ENCODE data around the gene ATP5F1E.

The ATP5F1E gene

GRCh38 chr20:59071216-59071615 is 39.1 kb upstream of the ATP5F1E start:
- no peak for TF ChIP-seq CTCF (IDR thresholded peaks at IDR 0.05; ENCODE audit: borderline replicate concordance, insufficient read depth, low read depth, low read length)
- no peak overlapping the region for H3K4me3 ChIP-seq (ENCODE audit: low read depth, low read length)

GRCh38 chr20:59069026-59069425 is 36.9 kb upstream of the ATP5F1E start:
- TF ChIP-seq CTCF (IDR thresholded peaks at IDR 0.05; ENCODE audit: borderline replicate concordance, insufficient read depth, low read depth, low read length), result no peak
- H3K4me3 ChIP-seq (ENCODE audit: low read depth, low read length), result no peak overlapping the region

- no peak for TF ChIP-seq CTCF (IDR thresholded peaks at IDR 0.05; ENCODE audit: borderline replicate concordance, insufficient read depth, low read depth, low read length)
These were observed 36.4 kb upstream of the ATP5F1E start for GRCh38 chr20:59068534-59068933.

GRCh38 chr20:59064214-59064722 is 32.1 kb upstream of the ATP5F1E start:
- no peak for TF ChIP-seq CTCF (IDR thresholded peaks at IDR 0.05; ENCODE audit: borderline replicate concordance, insufficient read depth, low read depth, low read length)
- no peak overlapping the region for H3K4me3 ChIP-seq (ENCODE audit: low read depth, low read length)

More at GRCh38 chr20:59068534-59068933, 36.4 kb upstream of the ATP5F1E start:
- no peak overlapping the region for H3K4me3 ChIP-seq (ENCODE audit: low read depth, low read length)

GRCh38 chr20:59063358-59064213 is 31.5 kb upstream of the ATP5F1E start:
- no peak for TF ChIP-seq CTCF (IDR thresholded peaks at IDR 0.05; ENCODE audit: borderline replicate concordance, insufficient read depth, low read depth, low read length)
- H3K4me3 ChIP-seq (ENCODE audit: low read depth, low read length), result no peak overlapping the region

- no peak for TF ChIP-seq CTCF (IDR thresholded peaks at IDR 0.05; ENCODE audit: borderline replicate concordance, insufficient read depth, low read depth, low read length)
- H3K4me3 ChIP-seq (ENCODE audit: low read depth, low read length), result no peak overlapping the region
These were observed 29.9 kb upstream of the ATP5F1E start for GRCh38 chr20:59062081-59062480.

- H3K4me3 ChIP-seq (ENCODE audit: low read depth, low read length), result no peak overlapping the region
- 0 out of 2 replicates have a peak, but pooled peaks have one; percentile 9 for TF ChIP-seq CTCF (IDR thresholded peaks at IDR 0.05; ENCODE audit: borderline replicate concordance, insufficient read depth, low read depth, low read length)
These were observed 23.2 kb upstream of the ATP5F1E start for GRCh38 chr20:59055302-59055701.

Measured in GM12875 (cell line).